Trophoblast cell (in vitro differentiated cells and primary cell): Measurements from ENCODE around the gene FOXO6.

Experiments used
- DNase-seq, 2 donors: peaks; one replicate each; pipeline ENCODE4 v3.0.0-alpha.2; 2016
- H2AFZ ChIP-seq: 2 replicates; pipeline ENCODE4 v1.6.1; 2013; ENCODE audit warnings: low read length, moderate library complexity, mild to moderate bottlenecking; ENCODE audit not compliant: insufficient read depth, poor library complexity
- H2AK5ac ChIP-seq: 2 replicates; pipeline ENCODE4 v1.6.1; 2013; ENCODE audit warnings: mild to moderate bottlenecking, low read length
- H2BK120ac ChIP-seq: 2 replicates; pipeline ENCODE4 v1.6.1; 2013; ENCODE audit warnings: low read length, mild to moderate bottlenecking, moderate library complexity; ENCODE audit not compliant: insufficient read depth, poor library complexity
- H2BK12ac ChIP-seq: 2 replicates; pipeline ENCODE4 v1.6.1; 2013; ENCODE audit warnings: mild to moderate bottlenecking, low read length, moderate library complexity
- H2BK5ac ChIP-seq: 2 replicates; pipeline ENCODE4 v1.6.1; 2013; ENCODE audit warnings: low read length, low read depth, moderate library complexity, mild to moderate bottlenecking; ENCODE audit not compliant: poor library complexity
- H3K14ac ChIP-seq: 2 replicates; pipeline ENCODE4 v1.6.1; 2013; ENCODE audit warnings: mild to moderate bottlenecking, low read length
- H3K18ac ChIP-seq: 2 replicates; pipeline ENCODE4 v1.6.1; 2013; ENCODE audit warnings: mild to moderate bottlenecking, low read length
- H3K23ac ChIP-seq: 2 replicates; pipeline ENCODE4 v1.6.1; 2013; ENCODE audit warnings: low read length
- H3K27ac ChIP-seq: 2 replicates; pipeline ENCODE4 v1.5.1; 2013; ENCODE audit warnings: low read depth, mild to moderate bottlenecking, inconsistent platforms, low read length, moderate library complexity
- H3K27me3 ChIP-seq: 2 replicates; pipeline ENCODE4 v1.6.1; 2013; ENCODE audit warnings: inconsistent platforms, mild to moderate bottlenecking, low read length, moderate library complexity; ENCODE audit not compliant: insufficient read depth
- H3K36me3 ChIP-seq, 2 experiments: 1 replicate in 1 of 2; 2 replicates in 1 of 2; pipeline ENCODE4 v1.6.1; 2013; ENCODE audit warnings: low read length in 2 of 2, mild to moderate bottlenecking in 2 of 2, moderate library complexity in 1 of 2; ENCODE audit not compliant: insufficient read depth in 2 of 2, control insufficient read depth in 1 of 2
- H3K4ac ChIP-seq: 2 replicates; pipeline ENCODE4 v1.6.1; 2013; ENCODE audit warnings: low read depth, mild to moderate bottlenecking, low read length, moderate library complexity
- H3K4me1 ChIP-seq, 2 experiments: 1 replicate in 1 of 2; 2 replicates in 1 of 2; pipeline ENCODE4 v1.6.1; 2013; ENCODE audit warnings: low read length in 2 of 2, mild to moderate bottlenecking in 2 of 2, moderate library complexity in 1 of 2; ENCODE audit not compliant: insufficient read depth in 2 of 2, control insufficient read depth in 1 of 2
- H3K4me2 ChIP-seq: 2 replicates; pipeline ENCODE4 v1.6.1; 2013; ENCODE audit warnings: inconsistent platforms, mild to moderate bottlenecking, low read length, moderate library complexity
- H3K4me3 ChIP-seq: 2 replicates; pipeline ENCODE4 v1.5.1; 2013; ENCODE audit warnings: mild to moderate bottlenecking, low read depth, low read length, inconsistent platforms
- H3K79me1 ChIP-seq: one replicate; pipeline ENCODE4 v1.6.1; 2013; ENCODE audit warnings: low read length
- H3K79me2 ChIP-seq: 2 replicates; pipeline ENCODE4 v1.6.1; 2013; ENCODE audit warnings: low read length, mild to moderate bottlenecking; ENCODE audit not compliant: control insufficient read depth, insufficient read depth, poor library complexity
- H3K9ac ChIP-seq: 2 replicates; pipeline ENCODE4 v1.6.1; 2013; ENCODE audit warnings: mild to moderate bottlenecking, low read length
- H3K9me3 ChIP-seq: 2 replicates; pipeline ENCODE4 v1.6.1; 2013; ENCODE audit warnings: low read depth, mild to moderate bottlenecking, control low read depth, inconsistent platforms, low read length; ENCODE audit not compliant: insufficient read depth
- H4K12ac ChIP-seq: 2 replicates; pipeline ENCODE4 v1.6.1; 2013; ENCODE audit warnings: low read depth, mild to moderate bottlenecking, low read length, moderate library complexity
- H4K8ac ChIP-seq: 2 replicates; pipeline ENCODE4 v1.6.1; 2013; ENCODE audit warnings: low read depth, mild to moderate bottlenecking, low read length, moderate library complexity
- H4K91ac ChIP-seq: one replicate; pipeline ENCODE4 v1.6.1; 2013; ENCODE audit warnings: low read depth, mild to moderate bottlenecking, low read length, moderate library complexity
- WGBS: extraction: QIAGEN DNeasy Blood & Tissue Kit; methylation state at CpG from one replicate; pipeline ENCODE4 v1.1.7; 2013; ENCODE audit warnings: missing lambda C conversion rate; ENCODE audit not compliant: insufficient read length, insufficient coverage; ENCODE audit errors: extremely low coverage; 5-methylcytosine and 5-hydroxymethylcytosine counted together

The FOXO6 gene

GRCh38 chr1:41387667-41388091 is 26.4 kb downstream of the FOXO6 start:
- Histone ChIP-seq H2BK120ac (no peak overlapping the region), H3K36me3 (no peaks in the 10 kb centered on the region), H2AK5ac (no peak overlapping the region), H2BK5ac (no peak overlapping the region), H3K79me2 (no peaks in the 10 kb centered on the region), H2AFZ (no peak overlapping the region), H4K8ac (no peak overlapping the region), H3K23ac (no peak overlapping the region), H3K4me1 (peaks cover 11 to 15% of the 10 kb centered on the region in 2 experiments), H3K4ac (no peak overlapping the region), H3K4me2 (no peak overlapping the region), H3K4me3 (no peak overlapping the region), H3K27ac (no peak overlapping the region), H3K79me1 (peaks cover 2% of the 10 kb centered on the region), H3K9ac (no peak overlapping the region), H3K27me3 (peaks cover 8% of the 10 kb centered on the region), H4K12ac (no peak overlapping the region), H2BK12ac (no peak overlapping the region), H4K91ac (no peak overlapping the region), H3K18ac (no peak overlapping the region), H3K14ac (no peak overlapping the region), H3K9me3 (peaks cover 1% of the 10 kb centered on the region)
- WGBS, result no CpG with 5 or more reads among the region's 10 CpGs
- peak; percentile 94 to 98 for DNase-seq

- H2BK5ac ChIP-seq, result no peak overlapping the region
- H3K79me1 ChIP-seq, result no peaks in the 10 kb centered on the region
- H3K27ac ChIP-seq, result peak overlapping the region; percentile 2
- no peak overlapping the region for H3K4ac ChIP-seq
- H3K4me3 ChIP-seq, result no peak overlapping the region
- H2BK120ac ChIP-seq, result no peak overlapping the region
- H4K8ac ChIP-seq, result no peak overlapping the region
- H3K27me3 ChIP-seq, result no peaks in the 10 kb centered on the region
- H3K4me2 ChIP-seq, result no peak overlapping the region
- H2AFZ ChIP-seq, result no peak overlapping the region
- H3K9me3 ChIP-seq, result no peaks in the 10 kb centered on the region
- H3K79me2 ChIP-seq, result no peaks in the 10 kb centered on the region
- no peak overlapping the region for H3K18ac ChIP-seq
- no peak overlapping the region for H3K23ac ChIP-seq
- H3K14ac ChIP-seq, result no peak overlapping the region
- H3K4me1 ChIP-seq, result peaks cover 7 to 10% of the 10 kb centered on the region in 2 experiments
- H2BK12ac ChIP-seq, result no peak overlapping the region
- H4K91ac ChIP-seq, result no peak overlapping the region
- H4K12ac ChIP-seq, result no peak overlapping the region
- WGBS, result no CpG with 5 or more reads among the region's 6 CpGs
- DNase-seq, result no peak
- H3K9ac ChIP-seq, result no peak overlapping the region
- H2AK5ac ChIP-seq, result no peak overlapping the region
- no peaks in the 10 kb centered on the region for H3K36me3 ChIP-seq
Measured at GRCh38 chr1:41388510-41388909, 27.3 kb downstream of the FOXO6 start.

- no peak for DNase-seq
- no peaks in the 10 kb centered on the region for H3K79me1 ChIP-seq
- H3K79me2 ChIP-seq, result no peaks in the 10 kb centered on the region
- H3K36me3 ChIP-seq, result no peaks in the 10 kb centered on the region
- no peak overlapping the region for H4K12ac ChIP-seq
- H3K23ac ChIP-seq, result no peak overlapping the region
- no peak overlapping the region for H3K4me2 ChIP-seq
- no peak overlapping the region for H2AFZ ChIP-seq
- H3K18ac ChIP-seq, result no peak overlapping the region
- H4K8ac ChIP-seq, result no peak overlapping the region
- H2BK120ac ChIP-seq, result no peak overlapping the region
- H3K4ac ChIP-seq, result no peak overlapping the region
- H3K14ac ChIP-seq, result no peak overlapping the region
- H3K9ac ChIP-seq, result no peak overlapping the region
- no peak overlapping the region for H3K27ac ChIP-seq
- no CpG with 5 or more reads among the region's 2 CpGs for WGBS
- no peak overlapping the region for H2BK12ac ChIP-seq
- H2AK5ac ChIP-seq, result no peak overlapping the region
- H3K4me1 ChIP-seq, result peaks cover 7 to 10% of the 10 kb centered on the region in 2 experiments
- no peak overlapping the region for H3K4me3 ChIP-seq
- no peak overlapping the region for H4K91ac ChIP-seq
- H3K9me3 ChIP-seq, result no peaks in the 10 kb centered on the region
- no peaks in the 10 kb centered on the region for H3K27me3 ChIP-seq
- no peak overlapping the region for H2BK5ac ChIP-seq
Measured at GRCh38 chr1:41389009-41389408, 27.8 kb downstream of the FOXO6 start.

GRCh38 chr1:41390166-41390565 is 28.9 kb downstream of the FOXO6 start:
- H3K4me3 ChIP-seq, result no peak overlapping the region
- no CpG with 5 or more reads among the region's 10 CpGs for WGBS
- no peak overlapping the region for H2BK12ac ChIP-seq

More at GRCh38 chr1:41390166-41390565, 28.9 kb downstream of the FOXO6 start:
- H3K27ac ChIP-seq, result no peak overlapping the region
- H3K36me3 ChIP-seq, result no peaks in the 10 kb centered on the region
- no peak overlapping the region for H2BK120ac ChIP-seq
- H2AFZ ChIP-seq, result no peak overlapping the region
- H2AK5ac ChIP-seq, result no peak overlapping the region
- no peak for DNase-seq
- no peak overlapping the region for H3K14ac ChIP-seq
- H3K9ac ChIP-seq, result no peak overlapping the region
- no peak overlapping the region for H4K91ac ChIP-seq
- no peak overlapping the region for H2BK5ac ChIP-seq
- no peaks in the 10 kb centered on the region for H3K9me3 ChIP-seq
- H3K4ac ChIP-seq, result no peak overlapping the region
- no peak overlapping the region for H3K23ac ChIP-seq
- H3K4me1 ChIP-seq, result peaks cover 7 to 10% of the 10 kb centered on the region in 2 experiments
- no peak overlapping the region for H3K18ac ChIP-seq
- H4K12ac ChIP-seq, result no peak overlapping the region
- no peaks in the 10 kb centered on the region for H3K79me1 ChIP-seq
- H3K27me3 ChIP-seq, result no peaks in the 10 kb centered on the region
- no peak overlapping the region for H3K4me2 ChIP-seq
- H3K79me2 ChIP-seq, result no peaks in the 10 kb centered on the region
- no peak overlapping the region for H4K8ac ChIP-seq
